IPS DF 4.7 (cell line): ENCODE data around the gene COLEC12.

Experiments
- DNase-seq: peaks from one replicate; pipeline ENCODE4 v3.0.0-alpha.2; 2013; ENCODE audit warnings: low spot score; ENCODE audit errors: extremely low read depth

COLEC12 gene

GRCh38 chr18:389658-390357, 110.7 kb downstream of the COLEC12 start:
- no peak for DNase-seq

- no peak for DNase-seq
These were observed 112.3 kb downstream of the COLEC12 start for GRCh38 chr18:388200-388599.

GRCh38 chr18:386994-387393, 113.5 kb downstream of the COLEC12 start:
- no peak for DNase-seq

GRCh38 chr18:384897-385296, 115.6 kb downstream of the COLEC12 start:
- no peak for DNase-seq

- DNase-seq: no peak
These were observed 117.4 kb downstream of the COLEC12 start for GRCh38 chr18:383135-383534.

- no peak for DNase-seq
These were observed 118.0 kb downstream of the COLEC12 start for GRCh38 chr18:382423-382984.

- DNase-seq: no peak
These were observed 120.7 kb downstream of the COLEC12 start for GRCh38 chr18:379681-380330.

GRCh38 chr18:378079-378478, 122.4 kb downstream of the COLEC12 start:
- DNase-seq: no peak

- DNase-seq: no peak
These were observed 123.4 kb downstream of the COLEC12 start for GRCh38 chr18:377088-377487.

GRCh38 chr18:376311-376710, 124.2 kb downstream of the COLEC12 start:
- no peak for DNase-seq

- no peak for DNase-seq
These were observed 125.8 kb downstream of the COLEC12 start for GRCh38 chr18:374721-375168.

GRCh38 chr18:373780-374179, 126.7 kb downstream of the COLEC12 start:
- no peak for DNase-seq

GRCh38 chr18:371609-371982, 128.9 kb downstream of the COLEC12 start:
- no peak for DNase-seq

GRCh38 chr18:370751-371608, 129.5 kb downstream of the COLEC12 start:
- no peak for DNase-seq

- no peak for DNase-seq
These were observed 131.1 kb downstream of the COLEC12 start for GRCh38 chr18:369224-370015.

- no peak for DNase-seq
These were observed 133.9 kb downstream of the COLEC12 start for GRCh38 chr18:366466-367061.

- no peak for DNase-seq
These were observed 134.8 kb downstream of the COLEC12 start for GRCh38 chr18:365651-366050.

- DNase-seq: no peak
These were observed 136.2 kb downstream of the COLEC12 start for GRCh38 chr18:364256-364826.

GRCh38 chr18:363301-364085, 137.0 kb downstream of the COLEC12 start:
- DNase-seq: no peak
